Panc1 (cell line): ENCODE results near the gene C15orf40. TPM values are rescaled to one million over a fixed set of nuclear protein-coding genes. Genes with fewer than 3 reads are reported as not detected.

Source experiments
- ATAC-seq: fragments of 200-7000 bp; cut with Tn5 transposase; 2 replicates; pipeline ENCODE4 v1.9.1; 2020; ENCODE audit warnings: mild to moderate bottlenecking, moderate library complexity
- BruUV-seq: library from RNA; stranded (reverse); fragments of 400-500 nt; replicated peaks from 2 replicates; lab custom pipeline; 2021; lab: Mats Ljungman, UMichigan
- CTCF ChIA-PET: fragments of 300-600 bp; sonication (Branson Sonifier 250); formaldehyde crosslinking; loops from one replicate; lab custom pipeline; 2022; ENCODE audit warnings: antibody characterized with exemption; lab: Charles Lee
- POLR2A ChIA-PET: fragments of 300-600 bp; sonication (Branson Sonifier 250); formaldehyde crosslinking; loops from one replicate; lab custom pipeline; 2022; ENCODE audit warnings: antibody characterized with exemption; lab: Charles Lee
- DNase-seq: peaks from one replicate; pipeline ENCODE4 v3.0.0-alpha.2; 2010; ENCODE audit warnings: low read depth, low spot score
- H3K27ac ChIP-seq: 2 replicates; pipeline ENCODE4 v1.5.1; 2011; ENCODE audit warnings: mild to moderate bottlenecking, low read length, inconsistent platforms
- H3K27me3 ChIP-seq: fragments of 200-500 bp; sonication (Bioruptor generic); 2 replicates; pipeline ENCODE4 v1.6.0; 2014; ENCODE audit warnings: low read length, inconsistent platforms; ENCODE audit not compliant: control insufficient read depth, insufficient read depth
- H3K36me3 ChIP-seq: fragments of 200-500 bp; sonication (Bioruptor generic); 2 replicates; pipeline ENCODE4 v1.5.1; 2014; ENCODE audit warnings: inconsistent platforms, mild to moderate bottlenecking, low read length, moderate library complexity; ENCODE audit not compliant: control insufficient read depth, insufficient read depth
- H3K4me1 ChIP-seq: 2 replicates; pipeline ENCODE4 v1.5.1; 2011; ENCODE audit warnings: inconsistent platforms, mild to moderate bottlenecking, low read length, moderate library complexity; ENCODE audit not compliant: control insufficient read depth, insufficient read depth
- H3K4me3 ChIP-seq, 2 experiments: 2 replicates each; pipeline ENCODE4 v1.5.1; 2011 to 2012; ENCODE audit warnings: low read depth in 2 of 2, low read length in 2 of 2, mild to moderate bottlenecking in 2 of 2, inconsistent platforms in 1 of 2, moderate library complexity in 1 of 2
- H3K9me3 ChIP-seq: fragments of 200-500 bp; sonication (Bioruptor generic); 2 replicates; pipeline ENCODE4 v1.5.1; 2014; ENCODE audit warnings: low read depth, mild to moderate bottlenecking, inconsistent platforms, low read length, moderate library complexity; ENCODE audit not compliant: control insufficient read depth, insufficient read depth
- POLR2AphosphoS5 ChIP-seq: IDR thresholded peaks from 2 replicates; pipeline ENCODE4 v1.6.1; 2012; ENCODE audit warnings: mild to moderate bottlenecking, low read depth, low read length, moderate library complexity
- SIN3A ChIP-seq: IDR thresholded peaks from 2 replicates; pipeline ENCODE4 v1.6.1; 2012; ENCODE audit warnings: low read depth, mild to moderate bottlenecking, low read length, moderate library complexity, borderline replicate concordance; ENCODE audit not compliant: insufficient read depth
- TCF7L2 ChIP-seq: IDR thresholded peaks from 2 replicates; pipeline ENCODE4 v1.6.1; 2011; ENCODE audit warnings: mild to moderate bottlenecking, low read depth, low read length, inconsistent platforms
- in situ Hi-C: cut with HindIII; loops from 2 replicates; pipeline ENCODE4 v1.10.0; 2016; ENCODE audit warnings: low sequenced_read_pairs, low pct_unique_long_range_greater_than_20kb
- intact Hi-C: fragments of 100-400 bp; cut with micrococcal nuclease; formaldehyde crosslinking; loops from one replicate; pipeline ENCODE4 v1.10.0; 2022; ENCODE audit not compliant: unreplicated experiment
- total RNA-seq: library from RNA; stranded (reverse); gene quantifications from one replicate; pipeline ENCODE4 v1.2.1, GENCODE V29; 2021; ENCODE audit not compliant: unreplicated experiment
- TF ChIP-seq, protein P1 (sequence below): fragments of 450-650 bp; IDR thresholded peaks from 2 replicates; pipeline ENCODE4 v1.5.1; 2017; ENCODE audit warnings: mild to moderate bottlenecking
- TF ChIP-seq, protein P2 (sequence below), 2 experiments: IDR thresholded peaks; 2 replicates each; pipeline ENCODE4 v1.6.1; 2011 to 2012; ENCODE audit warnings: low read depth in 2 of 2, control low read depth in 1 of 2, low read length in 1 of 2, mild to moderate bottlenecking in 1 of 2, moderate library complexity in 1 of 2; ENCODE audit not compliant: insufficient read depth in 1 of 2

C15orf40 gene
- total RNA-seq, 1 experiment from 2014 or later, result 21.1 TPM

DNA sequence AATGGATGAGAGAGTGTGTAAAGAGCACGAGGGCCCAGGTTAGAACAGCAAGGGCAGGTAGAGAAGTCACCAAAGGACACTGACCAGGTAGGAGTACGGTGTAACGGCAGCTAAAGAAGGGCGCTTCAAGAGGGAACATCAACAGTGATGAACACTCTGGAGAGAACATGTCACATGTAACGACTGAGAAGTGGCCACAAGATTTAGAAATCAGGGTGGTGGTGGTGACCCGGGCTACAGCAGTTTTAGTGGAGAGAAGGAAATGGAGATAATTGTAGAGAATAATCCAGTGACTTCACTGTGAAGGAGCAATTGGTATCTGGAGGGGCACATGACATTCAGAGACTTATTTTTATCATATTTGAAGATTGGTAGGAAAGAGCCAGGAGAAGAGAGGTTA lies 1.2 kb upstream of the C15orf40 start:
- H3K4me1 ChIP-seq, result peaks cover 15% of the 10 kb centered on the region
- peaks cover 21% of the 10 kb centered on the region for H3K36me3 ChIP-seq
- no peak for TF ChIP-seq POLR2AphosphoS5
- TF ChIP-seq SIN3A, result no peak
- TF ChIP-seq TCF7L2, result no peak
- TF ChIP-seq, protein P1, sequence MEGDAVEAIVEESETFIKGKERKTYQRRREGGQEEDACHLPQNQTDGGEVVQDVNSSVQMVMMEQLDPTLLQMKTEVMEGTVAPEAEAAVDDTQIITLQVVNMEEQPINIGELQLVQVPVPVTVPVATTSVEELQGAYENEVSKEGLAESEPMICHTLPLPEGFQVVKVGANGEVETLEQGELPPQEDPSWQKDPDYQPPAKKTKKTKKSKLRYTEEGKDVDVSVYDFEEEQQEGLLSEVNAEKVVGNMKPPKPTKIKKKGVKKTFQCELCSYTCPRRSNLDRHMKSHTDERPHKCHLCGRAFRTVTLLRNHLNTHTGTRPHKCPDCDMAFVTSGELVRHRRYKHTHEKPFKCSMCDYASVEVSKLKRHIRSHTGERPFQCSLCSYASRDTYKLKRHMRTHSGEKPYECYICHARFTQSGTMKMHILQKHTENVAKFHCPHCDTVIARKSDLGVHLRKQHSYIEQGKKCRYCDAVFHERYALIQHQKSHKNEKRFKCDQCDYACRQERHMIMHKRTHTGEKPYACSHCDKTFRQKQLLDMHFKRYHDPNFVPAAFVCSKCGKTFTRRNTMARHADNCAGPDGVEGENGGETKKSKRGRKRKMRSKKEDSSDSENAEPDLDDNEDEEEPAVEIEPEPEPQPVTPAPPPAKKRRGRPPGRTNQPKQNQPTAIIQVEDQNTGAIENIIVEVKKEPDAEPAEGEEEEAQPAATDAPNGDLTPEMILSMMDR, result no peak
- TF ChIP-seq, protein P2, sequence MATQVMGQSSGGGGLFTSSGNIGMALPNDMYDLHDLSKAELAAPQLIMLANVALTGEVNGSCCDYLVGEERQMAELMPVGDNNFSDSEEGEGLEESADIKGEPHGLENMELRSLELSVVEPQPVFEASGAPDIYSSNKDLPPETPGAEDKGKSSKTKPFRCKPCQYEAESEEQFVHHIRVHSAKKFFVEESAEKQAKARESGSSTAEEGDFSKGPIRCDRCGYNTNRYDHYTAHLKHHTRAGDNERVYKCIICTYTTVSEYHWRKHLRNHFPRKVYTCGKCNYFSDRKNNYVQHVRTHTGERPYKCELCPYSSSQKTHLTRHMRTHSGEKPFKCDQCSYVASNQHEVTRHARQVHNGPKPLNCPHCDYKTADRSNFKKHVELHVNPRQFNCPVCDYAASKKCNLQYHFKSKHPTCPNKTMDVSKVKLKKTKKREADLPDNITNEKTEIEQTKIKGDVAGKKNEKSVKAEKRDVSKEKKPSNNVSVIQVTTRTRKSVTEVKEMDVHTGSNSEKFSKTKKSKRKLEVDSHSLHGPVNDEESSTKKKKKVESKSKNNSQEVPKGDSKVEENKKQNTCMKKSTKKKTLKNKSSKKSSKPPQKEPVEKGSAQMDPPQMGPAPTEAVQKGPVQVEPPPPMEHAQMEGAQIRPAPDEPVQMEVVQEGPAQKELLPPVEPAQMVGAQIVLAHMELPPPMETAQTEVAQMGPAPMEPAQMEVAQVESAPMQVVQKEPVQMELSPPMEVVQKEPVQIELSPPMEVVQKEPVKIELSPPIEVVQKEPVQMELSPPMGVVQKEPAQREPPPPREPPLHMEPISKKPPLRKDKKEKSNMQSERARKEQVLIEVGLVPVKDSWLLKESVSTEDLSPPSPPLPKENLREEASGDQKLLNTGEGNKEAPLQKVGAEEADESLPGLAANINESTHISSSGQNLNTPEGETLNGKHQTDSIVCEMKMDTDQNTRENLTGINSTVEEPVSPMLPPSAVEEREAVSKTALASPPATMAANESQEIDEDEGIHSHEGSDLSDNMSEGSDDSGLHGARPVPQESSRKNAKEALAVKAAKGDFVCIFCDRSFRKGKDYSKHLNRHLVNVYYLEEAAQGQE (IDR thresholded peaks at IDR 0.05; ENCODE audit: insufficient read depth in 1 of 2, low read depth in 2 of 2, low read length in 1 of 2), result no peak
- peak overlapping the region; percentile 93; the same call in 1 of the 2 replicates for H3K27ac ChIP-seq
- intact Hi-C loops (no loop called here), in situ Hi-C loops (no loop called here)
- no peak for DNase-seq
- BruUV-seq, result no TSS peak
- ChIA-PET POLR2A (interaction anchor here (0.5 kb wide), 1 partner anchor 111 kb away, joined by 3 read pairs; no protein-coding TSS in a partner anchor), CTCF (no interaction called here)
- H3K27me3 ChIP-seq, result no peaks in the 10 kb centered on the region
- no peak for ATAC-seq
- H3K9me3 ChIP-seq, result peaks cover 4% of the 10 kb centered on the region; the same call in 1 of the 2 replicates
- no peak overlapping the region for H3K4me3 ChIP-seq

DNA sequence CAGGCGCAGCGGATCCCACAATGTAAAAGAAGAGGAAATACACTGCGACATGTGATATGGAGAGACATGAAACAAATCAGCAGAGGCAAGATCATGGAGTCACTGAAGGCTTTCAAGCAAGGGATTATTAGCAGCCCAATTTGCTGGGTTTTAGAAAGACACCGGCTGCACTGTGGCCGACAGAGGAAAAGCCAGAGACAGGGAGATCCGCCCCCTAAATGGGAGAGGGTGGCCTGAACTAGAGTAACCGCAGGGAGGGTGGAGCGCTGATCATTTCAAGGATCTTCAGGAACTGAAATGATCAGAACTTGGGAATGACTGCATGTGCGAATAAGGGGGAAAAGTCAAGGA lies 612 bp upstream of the C15orf40 start:
- Histone ChIP-seq H3K27ac (peak overlapping the region; percentile 93), H3K36me3 (peaks cover 15% of the 10 kb centered on the region), H3K27me3 (no peaks in the 10 kb centered on the region), H3K9me3 (peaks cover 4% of the 10 kb centered on the region; the same call in 1 of the 2 replicates), H3K4me3 (peak overlapping the region; percentile 86 to 92), H3K4me1 (peaks cover 15% of the 10 kb centered on the region)
- TF ChIP-seq POLR2AphosphoS5 (no peak), TCF7L2 (no peak), SIN3A (no peak)
- TF ChIP-seq, protein P2 (IDR thresholded peaks at IDR 0.05; ENCODE audit: insufficient read depth in 1 of 2, low read depth in 2 of 2, low read length in 1 of 2), result no peak
- TF ChIP-seq, protein P1, result no peak
- ATAC-seq (no peak), DNase-seq (no peak)
- CTCF ChIA-PET, result no interaction called here
- POLR2A ChIA-PET, result interaction anchor here (0.5 to 0.9 kb wide), 2 partner anchors 22 to 55 kb away, joined by 3 to 4 read pairs; partner anchors contain the start of gene BTBD1
- in situ Hi-C loops (no loop called here), intact Hi-C loops (no loop called here)
- no TSS peak for BruUV-seq
